IPS DF 6.9 (cell line): ENCODE results near the gene FLT1.

Experiments
- DNase-seq: peaks from one replicate; pipeline ENCODE4 v3.0.0-alpha.2; 2013; ENCODE audit warnings: low read depth, low spot score
- H3K27ac ChIP-seq: one replicate; pipeline ENCODE4 v1.5.1; 2013; ENCODE audit warnings: low read length, control low read depth
- H3K27me3 ChIP-seq: 2 replicates; pipeline ENCODE4 v1.6.1; 2013; ENCODE audit warnings: mild to moderate bottlenecking, low read length; ENCODE audit not compliant: control insufficient read depth, insufficient read depth
- H3K36me3 ChIP-seq: 2 replicates; pipeline ENCODE4 v1.6.1; 2013; ENCODE audit warnings: low read length; ENCODE audit not compliant: control insufficient read depth, insufficient read depth
- H3K4me1 ChIP-seq: 2 replicates; pipeline ENCODE4 v1.6.1; 2013; ENCODE audit warnings: low read length; ENCODE audit not compliant: control insufficient read depth, insufficient read depth
- H3K4me3 ChIP-seq: 2 replicates; pipeline ENCODE4 v1.5.1; 2013; ENCODE audit warnings: mild to moderate bottlenecking, low read length
- H3K9me3 ChIP-seq: 2 replicates; pipeline ENCODE4 v1.6.1; 2013; ENCODE audit warnings: low read length, inconsistent platforms; ENCODE audit not compliant: control insufficient read depth, insufficient read depth
- WGBS: extraction: QIAGEN DNeasy Blood & Tissue Kit; methylation state at CpG from one replicate; pipeline ENCODE4 v1.1.7; 2013; ENCODE audit warnings: mixed read lengths, missing lambda C conversion rate; ENCODE audit not compliant: insufficient read length, insufficient coverage; 5-methylcytosine and 5-hydroxymethylcytosine counted together

Gene FLT1

DNA sequence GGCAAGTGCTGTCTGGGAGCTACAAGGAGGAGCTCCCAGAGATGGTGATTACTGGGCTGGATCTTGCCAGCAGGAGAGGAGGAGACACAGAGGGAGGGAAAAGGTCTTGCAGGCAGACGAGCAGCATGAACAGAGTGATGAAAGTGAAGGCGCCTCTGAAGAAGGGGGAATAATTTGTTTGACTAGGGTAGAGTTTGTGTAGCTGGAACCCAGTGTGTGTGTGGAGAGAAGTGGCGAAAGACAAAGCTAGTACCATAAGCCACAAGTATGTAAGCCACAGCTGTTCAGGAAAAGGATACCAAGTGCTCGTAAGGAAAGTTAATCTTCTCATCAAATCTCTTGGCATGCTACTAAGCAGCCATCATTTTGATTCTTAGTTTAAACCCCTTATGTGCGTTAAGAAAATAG lies 5.4 kb downstream of the FLT1 start:
- H3K36me3 ChIP-seq = no peaks in the 10 kb centered on the region; the same call in 1 of the 2 replicates
- no peak overlapping the region for H3K27ac ChIP-seq
- no peak overlapping the region for H3K4me3 ChIP-seq
- no peaks in the 10 kb centered on the region for H3K9me3 ChIP-seq
- DNase-seq = no peak
- peaks cover 2% of the 10 kb centered on the region; the same call in 1 of the 2 replicates for H3K4me1 ChIP-seq
- no CpG with 5 or more reads among the region's 5 CpGs for WGBS
- no peaks in the 10 kb centered on the region for H3K27me3 ChIP-seq

- Histone ChIP-seq H3K9me3 (no peaks in the 10 kb centered on the region), H3K27me3 (no peaks in the 10 kb centered on the region), H3K27ac (no peak overlapping the region), H3K4me1 (peaks cover 2% of the 10 kb centered on the region; the same call in 1 of the 2 replicates), H3K4me3 (no peak overlapping the region), H3K36me3 (no peaks in the 10 kb centered on the region)
- no CpG with 5 or more reads among the region's 9 CpGs for WGBS
- no peak for DNase-seq
These were observed 6.4 kb downstream of the FLT1 start for GRCh38 chr13:28488376-28489005.

DNA sequence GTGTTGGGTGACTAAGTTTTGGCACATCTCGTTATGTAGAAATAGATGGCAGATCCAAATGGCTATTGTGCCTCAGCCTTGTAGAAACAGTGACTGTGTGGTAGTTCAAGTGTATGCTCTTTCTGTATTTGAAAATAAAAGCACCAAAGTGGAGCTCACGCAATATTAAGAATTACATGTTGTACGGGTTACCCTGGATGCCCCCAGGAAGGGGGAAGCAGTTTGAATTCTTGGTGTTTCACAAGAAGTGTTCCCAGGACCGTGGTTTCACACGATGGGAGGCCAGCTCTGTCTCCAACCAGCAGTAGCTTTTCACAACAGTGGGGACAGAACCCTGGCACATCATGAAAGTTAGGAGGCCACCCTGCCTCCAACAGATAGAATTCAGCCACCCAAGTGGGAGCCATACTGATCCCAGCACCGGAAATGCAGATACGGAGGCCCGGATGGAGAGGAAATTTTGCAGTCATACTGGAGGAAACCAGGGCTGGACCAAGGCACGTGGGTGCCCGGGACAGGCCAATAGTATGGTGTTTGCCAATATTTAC lies 8.9 kb downstream of the FLT1 start:
- WGBS = no CpG with 5 or more reads among the region's 10 CpGs
- DNase-seq = no peak
- Histone ChIP-seq H3K27me3 (no peaks in the 10 kb centered on the region), H3K9me3 (no peaks in the 10 kb centered on the region), H3K36me3 (no peaks in the 10 kb centered on the region), H3K27ac (no peak overlapping the region), H3K4me1 (peaks cover 2% of the 10 kb centered on the region; the same call in 1 of the 2 replicates), H3K4me3 (no peak overlapping the region)

DNA sequence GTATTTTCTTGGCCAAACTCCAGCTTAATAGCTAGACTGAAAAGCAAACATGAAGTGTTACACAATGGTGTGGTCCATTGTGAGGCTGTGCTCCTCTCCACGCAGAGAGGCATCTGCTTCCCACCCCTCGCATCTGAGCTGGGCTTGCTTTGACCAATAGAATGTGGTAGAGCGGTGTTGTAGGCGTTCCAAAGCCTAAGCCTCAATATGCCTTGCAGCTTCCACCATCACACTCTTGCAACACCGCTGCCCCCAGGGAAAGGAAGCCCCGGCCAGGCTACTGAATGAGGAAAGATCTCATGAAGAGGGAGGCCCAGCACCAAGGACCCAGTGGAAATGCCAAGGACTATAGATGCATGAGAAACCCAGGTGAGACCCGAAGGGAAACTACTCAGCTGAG lies 9.4 kb downstream of the FLT1 start:
- no peaks in the 10 kb centered on the region for H3K27me3 ChIP-seq
- no peak for DNase-seq
- peaks cover 2% of the 10 kb centered on the region; the same call in 1 of the 2 replicates for H3K4me1 ChIP-seq
- H3K27ac ChIP-seq = no peak overlapping the region
- WGBS = no CpG with 5 or more reads among the region's 7 CpGs
- no peak overlapping the region for H3K4me3 ChIP-seq
- H3K9me3 ChIP-seq = no peaks in the 10 kb centered on the region
- no peaks in the 10 kb centered on the region for H3K36me3 ChIP-seq

DNA sequence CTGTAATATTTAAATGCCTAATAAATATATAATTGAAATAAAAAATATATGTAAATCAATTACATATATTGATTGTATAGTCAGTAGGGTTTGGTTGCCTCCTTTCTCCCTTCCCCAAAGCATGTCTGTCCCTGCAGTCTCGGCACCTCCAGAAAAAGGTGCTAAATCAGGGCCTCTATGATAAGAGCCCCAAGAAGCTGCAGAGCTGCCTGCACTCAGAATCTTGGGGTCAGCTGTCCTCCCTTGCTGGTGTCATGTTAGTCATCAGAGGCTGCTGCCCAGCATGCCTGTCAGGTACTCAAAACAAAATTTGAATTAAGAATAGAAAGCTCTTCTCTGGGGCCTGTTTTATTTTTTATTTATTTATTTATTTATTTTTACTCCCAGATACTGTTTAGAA lies 9.8 kb downstream of the FLT1 start:
- H3K4me1 ChIP-seq = no peaks in the 10 kb centered on the region
- WGBS = no CpG with 5 or more reads among the region's 1 CpG
- H3K27me3 ChIP-seq = no peaks in the 10 kb centered on the region
- no peak overlapping the region for H3K27ac ChIP-seq
- H3K9me3 ChIP-seq = no peaks in the 10 kb centered on the region
- no peaks in the 10 kb centered on the region for H3K36me3 ChIP-seq
- no peak for DNase-seq
- H3K4me3 ChIP-seq = no peak overlapping the region

DNA sequence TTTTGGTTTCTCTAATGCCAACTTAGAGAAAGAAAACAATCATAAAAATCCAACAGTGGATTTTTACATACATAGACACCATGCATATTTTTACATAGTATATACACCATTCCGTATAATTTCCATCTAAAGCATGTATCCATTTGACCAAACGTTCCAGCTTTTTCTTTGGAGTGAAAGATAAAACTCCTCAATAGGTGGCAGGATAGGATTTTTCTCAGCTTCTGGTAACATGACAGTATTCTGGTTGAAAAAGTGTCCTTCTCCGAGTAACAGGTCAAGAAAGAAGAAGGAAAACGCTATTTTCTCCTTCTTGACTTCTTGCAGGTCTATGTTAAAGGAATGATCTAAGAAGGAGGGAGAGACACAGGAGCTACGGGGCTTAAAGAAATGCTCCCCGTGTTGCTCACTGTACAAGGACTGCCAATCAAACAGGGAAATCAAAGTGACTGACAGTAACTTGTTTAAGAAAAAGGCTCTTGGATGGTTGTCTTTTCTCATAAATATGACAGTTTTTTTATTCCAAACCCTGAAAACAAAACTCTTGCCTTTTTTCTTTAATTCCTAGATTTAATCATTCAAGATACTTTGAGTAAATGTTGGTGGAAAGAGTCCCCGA lies 11.5 kb downstream of the FLT1 start:
- Histone ChIP-seq H3K27me3 (no peaks in the 10 kb centered on the region), H3K4me3 (no peak overlapping the region), H3K36me3 (no peaks in the 10 kb centered on the region), H3K4me1 (no peaks in the 10 kb centered on the region), H3K9me3 (no peaks in the 10 kb centered on the region), H3K27ac (no peak overlapping the region)
- no peak for DNase-seq
- WGBS = no CpG with 5 or more reads among the region's 7 CpGs

GRCh38 chr13:28479005-28479404 lies 15.9 kb downstream of the FLT1 start:
- no peak for DNase-seq
- Histone ChIP-seq H3K27ac (no peak overlapping the region), H3K36me3 (no peaks in the 10 kb centered on the region), H3K9me3 (no peaks in the 10 kb centered on the region), H3K4me3 (no peak overlapping the region), H3K4me1 (no peaks in the 10 kb centered on the region), H3K27me3 (no peaks in the 10 kb centered on the region)
- WGBS = no CpG with 5 or more reads among the region's 1 CpG

DNA sequence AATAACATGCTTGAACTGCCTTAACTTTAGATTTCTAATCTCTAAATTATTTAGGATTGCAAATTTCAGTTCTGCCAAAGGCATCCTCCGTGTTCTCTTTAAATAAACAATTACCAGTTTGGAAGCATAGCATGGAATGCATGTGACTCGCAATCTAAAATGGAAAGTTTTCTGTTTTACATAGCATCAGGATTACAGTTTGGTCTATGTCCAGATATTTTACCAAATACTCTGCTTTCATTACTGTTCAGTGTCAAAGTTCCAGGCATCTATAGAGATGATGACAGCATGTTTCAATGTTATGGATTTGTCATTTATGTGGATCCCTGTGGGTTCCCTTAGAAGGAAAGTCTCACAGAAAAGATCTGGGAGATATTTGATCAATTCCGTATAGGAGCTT lies 16.8 kb downstream of the FLT1 start:
- DNase-seq = no peak
- no CpG with 5 or more reads among the region's 3 CpGs for WGBS

GRCh38 chr13:28477709-28477973 lies 17.3 kb downstream of the FLT1 start:
- no CpG with 5 or more reads among the region's 3 CpGs for WGBS
- Histone ChIP-seq H3K9me3 (no peaks in the 10 kb centered on the region), H3K27me3 (no peaks in the 10 kb centered on the region), H3K36me3 (no peaks in the 10 kb centered on the region), H3K4me1 (no peaks in the 10 kb centered on the region), H3K27ac (no peak overlapping the region), H3K4me3 (no peak overlapping the region)
- no peak for DNase-seq

More for the DNA sequence above, 16.8 kb downstream of the FLT1 start:
- Histone ChIP-seq H3K36me3 (no peaks in the 10 kb centered on the region), H3K9me3 (no peaks in the 10 kb centered on the region), H3K27me3 (no peaks in the 10 kb centered on the region), H3K4me1 (no peaks in the 10 kb centered on the region), H3K4me3 (no peak overlapping the region), H3K27ac (no peak overlapping the region)

DNA sequence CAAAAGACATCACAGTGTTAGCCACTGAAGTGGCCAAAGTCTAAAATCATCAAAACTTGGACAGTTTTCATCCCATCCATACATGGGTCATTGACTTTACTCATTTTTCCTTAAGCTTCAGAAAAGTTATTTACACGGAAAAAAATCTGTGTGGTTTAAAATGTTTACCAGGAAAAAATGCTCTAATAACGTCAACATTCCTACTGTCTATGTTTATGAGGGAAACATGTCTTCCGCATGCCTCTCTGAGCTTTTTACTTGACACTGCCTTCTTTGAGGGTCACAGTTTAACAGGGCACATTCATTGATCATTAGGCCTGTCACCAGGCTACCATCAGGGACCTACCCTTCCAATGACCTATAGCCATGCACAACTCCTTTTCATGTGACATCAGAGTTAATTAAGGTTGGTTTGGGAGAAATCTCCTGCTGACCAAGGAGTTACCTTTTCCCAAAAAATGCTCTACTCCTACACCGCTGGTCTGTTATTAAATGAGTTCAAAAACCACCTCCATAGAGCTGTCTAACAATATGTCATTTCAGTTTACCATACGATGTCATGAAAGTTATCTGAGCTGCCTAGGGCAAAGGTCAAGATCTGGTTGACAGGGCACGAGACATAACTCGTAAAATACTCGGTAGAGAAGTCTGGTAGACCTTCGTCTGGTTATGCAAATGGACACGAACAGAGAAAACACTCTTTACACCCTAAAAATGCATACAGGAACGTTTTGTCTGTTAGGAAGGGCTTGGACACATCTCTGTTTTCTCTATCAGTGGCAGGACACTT lies 17.8 kb downstream of the FLT1 start:
- no peaks in the 10 kb centered on the region for H3K9me3 ChIP-seq
- DNase-seq = no peak
- H3K36me3 ChIP-seq = no peaks in the 10 kb centered on the region
- H3K27ac ChIP-seq = no peak overlapping the region
- H3K4me1 ChIP-seq = no peaks in the 10 kb centered on the region
- H3K27me3 ChIP-seq = no peaks in the 10 kb centered on the region
- WGBS = no CpG with 5 or more reads among the region's 11 CpGs
- H3K4me3 ChIP-seq = no peak overlapping the region
